PFSK-1 (cell line): Measurements from ENCODE around the gene UGT1A10.

ENCODE experiments used
- FOXP2 ChIP-seq: optimal IDR thresholded peaks from 2 replicates; pipeline ENCODE3; 2011; ENCODE audit warnings: borderline replicate concordance, control low read depth, inconsistent platforms; ENCODE audit not compliant: insufficient read depth; ENCODE audit errors: extremely low read length, extremely low read depth
- POLR2AphosphoS5 ChIP-seq: IDR thresholded peaks from 2 replicates; pipeline ENCODE4 v1.6.1; 2012; ENCODE audit warnings: low read depth, mild to moderate bottlenecking, control low read depth, low read length, moderate library complexity
- SIN3A ChIP-seq: IDR thresholded peaks from 2 replicates; pipeline ENCODE4 v1.6.1; 2012; ENCODE audit warnings: mild to moderate bottlenecking, low read length, moderate library complexity, borderline replicate concordance; ENCODE audit not compliant: insufficient read depth
- TAF1 ChIP-seq: IDR thresholded peaks from 2 replicates; pipeline ENCODE4 v1.6.1; 2012; ENCODE audit warnings: low read length, control low read depth, borderline replicate concordance; ENCODE audit not compliant: insufficient read depth
- TF ChIP-seq, protein P1 (sequence below), 2 experiments: IDR thresholded peaks; 2 replicates each; pipeline versions ENCODE4 v1.6.1 to v1.8.0; 2011 to 2012; ENCODE audit warnings: low read depth in 2 of 2, low read length in 2 of 2, control low read depth in 1 of 2, inconsistent platforms in 1 of 2, mild to moderate bottlenecking in 1 of 2, moderate library complexity in 1 of 2; ENCODE audit not compliant: insufficient read depth in 1 of 2

Gene UGT1A10

DNA sequence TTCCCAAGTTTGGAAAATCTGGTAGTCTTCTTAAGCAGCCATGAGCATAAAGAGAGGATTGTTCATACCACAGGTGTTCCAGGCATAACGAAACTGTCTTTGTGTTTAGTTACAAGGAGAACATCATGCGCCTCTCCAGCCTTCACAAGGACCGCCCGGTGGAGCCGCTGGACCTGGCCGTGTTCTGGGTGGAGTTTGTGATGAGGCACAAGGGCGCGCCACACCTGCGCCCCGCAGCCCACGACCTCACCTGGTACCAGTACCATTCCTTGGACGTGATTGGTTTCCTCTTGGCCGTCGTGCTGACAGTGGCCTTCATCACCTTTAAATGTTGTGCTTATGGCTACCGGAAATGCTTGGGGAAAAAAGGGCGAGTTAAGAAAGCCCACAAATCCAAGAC is 135.9 kb downstream of the UGT1A10 start:
- no peak for TF ChIP-seq POLR2AphosphoS5
- TF ChIP-seq TAF1 = no peak
- TF ChIP-seq SIN3A = no peak
- TF ChIP-seq FOXP2 = no peak
- TF ChIP-seq, protein P1, sequence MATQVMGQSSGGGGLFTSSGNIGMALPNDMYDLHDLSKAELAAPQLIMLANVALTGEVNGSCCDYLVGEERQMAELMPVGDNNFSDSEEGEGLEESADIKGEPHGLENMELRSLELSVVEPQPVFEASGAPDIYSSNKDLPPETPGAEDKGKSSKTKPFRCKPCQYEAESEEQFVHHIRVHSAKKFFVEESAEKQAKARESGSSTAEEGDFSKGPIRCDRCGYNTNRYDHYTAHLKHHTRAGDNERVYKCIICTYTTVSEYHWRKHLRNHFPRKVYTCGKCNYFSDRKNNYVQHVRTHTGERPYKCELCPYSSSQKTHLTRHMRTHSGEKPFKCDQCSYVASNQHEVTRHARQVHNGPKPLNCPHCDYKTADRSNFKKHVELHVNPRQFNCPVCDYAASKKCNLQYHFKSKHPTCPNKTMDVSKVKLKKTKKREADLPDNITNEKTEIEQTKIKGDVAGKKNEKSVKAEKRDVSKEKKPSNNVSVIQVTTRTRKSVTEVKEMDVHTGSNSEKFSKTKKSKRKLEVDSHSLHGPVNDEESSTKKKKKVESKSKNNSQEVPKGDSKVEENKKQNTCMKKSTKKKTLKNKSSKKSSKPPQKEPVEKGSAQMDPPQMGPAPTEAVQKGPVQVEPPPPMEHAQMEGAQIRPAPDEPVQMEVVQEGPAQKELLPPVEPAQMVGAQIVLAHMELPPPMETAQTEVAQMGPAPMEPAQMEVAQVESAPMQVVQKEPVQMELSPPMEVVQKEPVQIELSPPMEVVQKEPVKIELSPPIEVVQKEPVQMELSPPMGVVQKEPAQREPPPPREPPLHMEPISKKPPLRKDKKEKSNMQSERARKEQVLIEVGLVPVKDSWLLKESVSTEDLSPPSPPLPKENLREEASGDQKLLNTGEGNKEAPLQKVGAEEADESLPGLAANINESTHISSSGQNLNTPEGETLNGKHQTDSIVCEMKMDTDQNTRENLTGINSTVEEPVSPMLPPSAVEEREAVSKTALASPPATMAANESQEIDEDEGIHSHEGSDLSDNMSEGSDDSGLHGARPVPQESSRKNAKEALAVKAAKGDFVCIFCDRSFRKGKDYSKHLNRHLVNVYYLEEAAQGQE (IDR thresholded peaks at IDR 0.05; ENCODE audit: insufficient read depth in 1 of 2, low read depth in 2 of 2, low read length in 2 of 2) = no peak

DNA sequence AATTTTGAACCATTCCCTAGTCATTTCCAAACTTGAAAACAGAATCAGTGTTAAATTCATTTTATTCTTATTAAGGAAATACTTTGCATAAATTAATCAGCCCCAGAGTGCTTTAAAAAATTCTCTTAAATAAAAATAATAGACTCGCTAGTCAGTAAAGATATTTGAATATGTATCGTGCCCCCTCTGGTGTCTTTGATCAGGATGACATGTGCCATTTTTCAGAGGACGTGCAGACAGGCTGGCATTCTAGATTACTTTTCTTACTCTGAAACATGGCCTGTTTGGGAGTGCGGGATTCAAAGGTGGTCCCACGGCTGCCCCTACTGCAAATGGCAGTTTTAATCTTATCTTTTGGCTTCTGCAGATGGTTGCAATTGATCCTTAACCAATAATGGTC is 136.3 kb downstream of the UGT1A10 start:
- no peak for TF ChIP-seq FOXP2
- no peak for TF ChIP-seq POLR2AphosphoS5
- no peak for TF ChIP-seq TAF1
- no peak for TF ChIP-seq SIN3A

DNA sequence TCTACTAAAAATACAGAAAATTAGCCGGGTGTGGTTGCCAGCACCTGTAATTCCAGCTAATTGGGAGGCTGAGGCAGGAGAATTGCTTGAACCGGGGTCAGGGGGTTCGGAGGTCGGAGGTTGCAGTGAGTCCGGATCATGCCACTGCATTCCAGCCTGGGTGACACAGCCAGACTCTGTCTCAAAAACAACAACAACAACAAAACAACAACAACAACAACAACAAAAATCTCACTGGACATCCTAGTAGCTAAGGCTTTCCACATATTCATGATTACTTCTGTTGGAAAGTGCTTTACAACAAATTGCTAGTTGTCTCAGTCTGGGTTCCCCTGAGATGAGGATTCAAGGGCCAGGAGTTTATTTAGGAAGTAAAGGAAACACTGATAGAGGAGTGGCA is 137.6 kb downstream of the UGT1A10 start:
- no peak for TF ChIP-seq SIN3A
- TF ChIP-seq, protein P1 (IDR thresholded peaks at IDR 0.05; ENCODE audit: insufficient read depth in 1 of 2, low read depth in 2 of 2, low read length in 2 of 2) = no peak
- TF ChIP-seq POLR2AphosphoS5 = no peak
- TF ChIP-seq TAF1 = no peak
- no peak for TF ChIP-seq FOXP2

DNA sequence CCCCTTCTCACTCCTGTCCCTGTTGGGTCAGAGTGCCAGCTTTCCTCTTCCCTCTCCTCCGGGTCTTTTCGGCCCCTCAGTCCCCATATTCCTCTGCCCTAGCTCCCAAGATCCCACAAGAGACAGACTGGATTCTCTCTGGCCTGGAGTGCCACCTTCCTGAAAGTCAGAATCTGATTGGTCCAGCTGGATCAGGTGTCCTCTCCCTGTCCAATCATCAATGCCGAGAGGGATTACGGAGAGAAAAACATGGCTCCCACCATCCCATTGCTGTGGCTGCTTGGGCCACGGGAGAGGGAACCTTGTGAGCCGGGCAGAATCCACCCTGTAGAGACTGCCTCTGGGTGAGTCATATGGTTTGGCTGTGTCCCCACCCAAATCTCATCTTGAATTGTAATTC is 139.2 kb downstream of the UGT1A10 start:
- TF ChIP-seq TAF1 (no peak), SIN3A (no peak), FOXP2 (no peak), POLR2AphosphoS5 (no peak)
- TF ChIP-seq, protein P1 (IDR thresholded peaks at IDR 0.05; ENCODE audit: insufficient read depth in 1 of 2, low read depth in 2 of 2, low read length in 2 of 2) = no peak

DNA sequence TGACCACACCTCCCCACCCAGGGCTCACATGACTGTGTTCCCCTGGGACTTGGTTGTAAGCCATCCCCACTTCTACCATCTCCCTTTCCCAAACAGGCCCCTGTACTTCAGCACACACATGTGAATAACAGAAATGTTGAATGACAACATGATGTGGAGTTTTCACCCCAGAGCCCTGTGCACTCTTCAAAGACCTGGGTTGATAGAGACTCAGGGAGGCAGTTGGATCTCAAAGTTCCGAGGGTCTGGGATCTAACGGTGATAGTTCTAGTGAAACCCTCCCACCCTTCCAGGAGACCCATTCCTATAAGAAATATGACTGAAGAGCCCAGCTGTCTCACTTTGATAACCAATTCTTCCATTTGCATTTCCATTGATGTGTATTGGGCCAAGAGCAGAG is 141.8 kb downstream of the UGT1A10 start, which contains the start of gene MROH2A:
TSS of gene MROH2A (plus strand) at position 301 of the 400 bp plus-strand sequence. CDS start 1,029 bp downstream, outside the sequence.
- TF ChIP-seq TAF1 (no peak), POLR2AphosphoS5 (no peak)

DNA sequence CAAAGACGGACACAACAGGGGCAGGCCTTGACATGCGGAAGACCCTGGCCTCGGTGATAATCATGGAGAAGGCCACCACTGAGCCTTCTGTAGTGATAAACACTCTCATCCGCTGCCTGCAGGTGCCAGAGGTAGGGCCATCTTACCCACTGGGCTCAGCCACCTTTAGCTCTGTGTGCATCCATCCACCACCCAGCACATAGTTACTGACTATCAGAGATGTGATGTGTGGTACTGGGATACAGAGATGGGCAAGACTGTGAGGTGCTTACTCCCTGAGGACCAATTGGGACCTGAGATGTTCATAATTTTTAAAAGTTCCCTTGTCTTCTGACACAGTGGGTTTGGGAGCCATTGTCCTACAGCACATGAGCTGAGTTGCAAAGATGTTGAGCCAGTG is 143.5 kb downstream of the UGT1A10 start:
- TF ChIP-seq, protein P1 (IDR thresholded peaks at IDR 0.05; ENCODE audit: insufficient read depth in 1 of 2, low read depth in 2 of 2, low read length in 2 of 2) = no peak
- TF ChIP-seq POLR2AphosphoS5 (no peak), SIN3A (no peak), TAF1 (no peak), FOXP2 (no peak)
